B cell (primary cell): ENCODE measurements around the gene APOM. TPM values are rescaled to one million over a fixed set of nuclear protein-coding genes. Genes with fewer than 3 reads are reported as not detected.

Experiments
- ATAC-seq: fragments of 200-7000 bp; cut with Tn5 transposase; one replicate; pipeline ENCODE4 v1.10.0; 2021; ENCODE audit warnings: low read depth, mild to moderate bottlenecking, moderate number of reproducible peaks, moderate library complexity
- CTCF ChIA-PET: fragments of 350-600 bp; sonication (Branson Sonifier 250); formaldehyde crosslinking; loops from one replicate; lab custom pipeline; 2021; ENCODE audit warnings: antibody characterized with exemption, inconsistent platforms; lab: Charles Lee
- POLR2A ChIA-PET: fragments of 350-600 bp; sonication (Branson Sonifier 250); formaldehyde crosslinking; loops from one replicate; lab custom pipeline; 2021; ENCODE audit warnings: antibody characterized with exemption; lab: Charles Lee
- DNase-seq: peaks from one replicate; pipeline ENCODE4 v3.0.0; 2013
- H2AFZ ChIP-seq: 2 replicates; pipeline ENCODE4 v1.6.1; 2012; ENCODE audit warnings: mild to moderate bottlenecking, low read depth, low read length; ENCODE audit not compliant: insufficient read depth, poor library complexity, severe bottlenecking
- H3K27ac ChIP-seq, 2 donors: 1 replicate in 1 of 2; 2 replicates in 1 of 2; pipeline ENCODE4 v1.5.1; 2012 to 2013; ENCODE audit warnings: low read length in 2 of 2, mild to moderate bottlenecking in 2 of 2, moderate library complexity in 1 of 2
- H3K27me3 ChIP-seq, 4 experiments: fragments of 200-600 bp in 1 of 4; sonication (generic) in 1 of 4; replicated peaks in 1 of 4; 1 replicate in 2 of 4; 2 replicates in 2 of 4; pipeline versions ENCODE4 v1.6.1 to v1.7.0; 2013 to 2016; ENCODE audit warnings: low read length in 3 of 4, mild to moderate bottlenecking in 2 of 4, mixed read lengths in 1 of 4, moderate library complexity in 1 of 4; ENCODE audit not compliant: insufficient read depth in 4 of 4, control insufficient read depth in 3 of 4; ENCODE audit errors: control extremely low read depth in 1 of 4
- H3K36me3 ChIP-seq, 2 experiments: replicated peaks in 1 of 2; 1 replicate in 1 of 2; 2 replicates in 1 of 2; pipeline versions ENCODE4 v1.6.1 to v1.7.1; 2013; ENCODE audit warnings: low read length in 1 of 2; ENCODE audit not compliant: insufficient read depth in 2 of 2, control insufficient read depth in 1 of 2; ENCODE audit errors: control extremely low read depth in 1 of 2, extremely low read depth in 1 of 2
- H3K4me1 ChIP-seq, 2 donors: fragments of 200-600 bp in 1 of 2; sonication (generic) in 1 of 2; 1 replicate in 1 of 2; 2 replicates in 1 of 2; pipeline versions ENCODE4 v1.5.1 to v1.6.1; 2013 to 2017; ENCODE audit warnings: low read length in 2 of 2; ENCODE audit not compliant: control insufficient read depth in 2 of 2, insufficient read depth in 2 of 2
- H3K4me2 ChIP-seq: replicated peaks from 2 replicates; pipeline ENCODE3; 2012; ENCODE audit warnings: mild to moderate bottlenecking, low read depth, low read length; ENCODE audit not compliant: poor library complexity, severe bottlenecking
- H3K4me3 ChIP-seq, 5 experiments: fragments of 200-600 bp in 1 of 5; sonication (generic) in 1 of 5; 1 replicate in 3 of 5; 2 replicates in 2 of 5; pipeline versions ENCODE4 v1.5.1 to v1.7.0; 2011 to 2016; ENCODE audit warnings: low read length in 4 of 5, mild to moderate bottlenecking in 4 of 5, low read depth in 2 of 5, control low read depth in 1 of 5, moderate library complexity in 1 of 5; ENCODE audit not compliant: insufficient read depth in 1 of 5; ENCODE audit errors: control extremely low read depth in 1 of 5, extremely low read depth in 1 of 5
- H3K79me2 ChIP-seq: fragments of 200-600 bp; sonication (generic); one replicate; pipeline ENCODE4 v1.6.0; 2016; ENCODE audit warnings: low read length; ENCODE audit not compliant: control insufficient read depth, insufficient read depth
- H3K9ac ChIP-seq: fragments of 200-600 bp; sonication (generic); 2 replicates; pipeline ENCODE4 v1.6.1; 2017; ENCODE audit warnings: mild to moderate bottlenecking, low read length, moderate library complexity
- H3K9me3 ChIP-seq, 3 donors: one replicate each; pipeline versions ENCODE4 v1.6.1 to v1.7.1; 2013; ENCODE audit warnings: low read length in 2 of 3; ENCODE audit not compliant: control insufficient read depth in 2 of 3, insufficient read depth in 1 of 3; ENCODE audit errors: control extremely low read depth in 1 of 3
- H4K20me1 ChIP-seq: 2 replicates; pipeline ENCODE4 v1.6.0; 2012; ENCODE audit warnings: mild to moderate bottlenecking, low read length; ENCODE audit not compliant: insufficient read depth, control insufficient read depth, poor library complexity, severe bottlenecking
- H3K27ac Mint-ChIP-seq: one replicate; pipeline ENCODE4 v1.8.0; 2021; ENCODE audit warnings: mixed read lengths
- H3K27me3 Mint-ChIP-seq: one replicate; pipeline ENCODE4 v1.8.0; 2021; ENCODE audit warnings: mixed read lengths
- H3K4me1 Mint-ChIP-seq: one replicate; pipeline ENCODE4 v1.8.0; 2021; ENCODE audit warnings: mixed read lengths
- H3K4me3 Mint-ChIP-seq: one replicate; pipeline ENCODE4 v1.8.0; 2021; ENCODE audit warnings: mixed read lengths
- H3K9me3 Mint-ChIP-seq: one replicate; pipeline ENCODE4 v1.8.0; 2022; ENCODE audit warnings: mixed read lengths; ENCODE audit not compliant: insufficient read depth
- CTCF ChIP-seq: fragments of 200-600 bp; IDR thresholded peaks from one replicate; pipeline ENCODE4 v1.8.0; 2022; ENCODE audit warnings: antibody characterized with exemption, mild to moderate bottlenecking
- EZH2 ChIP-seq: IDR thresholded peaks from 2 replicates; pipeline ENCODE4 v1.6.1; 2012; ENCODE audit warnings: borderline replicate concordance, low read depth, mild to moderate bottlenecking, moderate library complexity, low read length; ENCODE audit not compliant: insufficient read depth, poor library complexity, severe bottlenecking
- WGBS: methylation state at CpG from one replicate; pipeline ENCODE4 v1.1.5; 2013; ENCODE audit warnings: missing lambda C conversion rate; ENCODE audit not compliant: insufficient coverage; 5-methylcytosine and 5-hydroxymethylcytosine counted together
- intact Hi-C: fragments of 100-400 bp; cut with micrococcal nuclease; formaldehyde crosslinking; loops from one replicate; pipeline ENCODE4 v1.10.0; 2022
- polyA plus RNA-seq: library from polyadenylated mRNA; depleted of rRNA; stranded (reverse); fragments of >200 nt; gene quantifications from 2 replicates; pipeline ENCODE4 v1.2.3, GENCODE V29; 2012
- total RNA-seq, 2 donors: library from RNA; stranded (reverse); fragments of 120-200 nt in 1 of 2; gene quantifications; 1 replicate in 1 of 2; 2 replicates in 1 of 2; pipeline versions ENCODE4 v1.2.3 to v1.2.4, GENCODE V29; 2013 to 2022

The APOM gene
- total and polyA plus RNA-seq, 2 donors (not counting 1 experiment from before 2014, with no cell fraction given) = 3.6 to 11.6 TPM

GRCh38 chr6:31658158-31658688 is 2.5 kb downstream of the APOM start:
- Mint-ChIP-seq H3K27ac (peak overlapping the region; percentile 65), H3K4me3 (peak overlapping the region; percentile 94), H3K27me3 (no peaks in the 10 kb centered on the region), H3K9me3 (no peaks in the 10 kb centered on the region), H3K4me1 (peaks cover 56% of the 10 kb centered on the region)
- ChIA-PET POLR2A (interaction anchor here (0.6 kb wide), 1 partner anchor 177 kb away, joined by 3 read pairs; no protein-coding TSS in a partner anchor), CTCF (interaction anchor here (1.1 kb wide), 1 partner anchor 60 kb away, joined by 4 read pairs; no protein-coding TSS in a partner anchor)
- H3K27ac ChIP-seq = peak overlapping the region in 1 of 2 donors; percentile 40
- ATAC-seq = no peak
- WGBS = 100% methylated on average over 1 of the region's 4 CpGs
- H3K4me2 ChIP-seq = peak overlapping the region; percentile 88
- TF ChIP-seq EZH2 = no peak
- no peak for TF ChIP-seq CTCF
- peaks cover 34 to 52% of the 10 kb centered on the region in 2 donors for H3K4me1 ChIP-seq
- intact Hi-C loops = loop anchor here (10.0 kb wide), 1 partner anchor 1443 kb away; the partner anchor contains the start of gene TRIM26
- no peak overlapping the region for H3K4me3 ChIP-seq
- H3K9me3 ChIP-seq = no peaks in the 10 kb centered on the region
- H3K79me2 ChIP-seq = peaks cover 95% of the 10 kb centered on the region
- H4K20me1 ChIP-seq = peaks cover 24% of the 10 kb centered on the region
- no peak overlapping the region for H2AFZ ChIP-seq
- no peak overlapping the region for H3K9ac ChIP-seq
- peaks cover 0 to 38% of the 10 kb centered on the region in 2 experiments for H3K36me3 ChIP-seq
- DNase-seq = no peak
- no peaks in the 10 kb centered on the region for H3K27me3 ChIP-seq

GRCh38 chr6:31658983-31659648 is 3.4 kb downstream of the APOM start:
- peak overlapping the region; percentile 87 for H3K9ac ChIP-seq

More at GRCh38 chr6:31658983-31659648, 3.4 kb downstream of the APOM start:
- Histone ChIP-seq H2AFZ (no peak overlapping the region), H3K4me2 (peak overlapping the region; percentile 88), H3K4me1 (peaks cover 38 to 55% of the 10 kb centered on the region in 2 donors), H3K4me3 (peak overlapping the region in 4 of 5 experiments; percentile 63 to 98 (median 90)), H3K79me2 (peaks cover 95% of the 10 kb centered on the region), H3K9me3 (no peaks in the 10 kb centered on the region), H3K27me3 (no peaks in the 10 kb centered on the region), H3K36me3 (peaks cover 0 to 45% of the 10 kb centered on the region in 2 experiments), H4K20me1 (peaks cover 24% of the 10 kb centered on the region), H3K27ac (peak overlapping the region; percentile 50 to 77)
- POLR2A ChIA-PET = interaction anchor here (0.6 to 1.0 kb wide), 2 partner anchors 82 to 1044 kb away, joined by 3 to 7 read pairs; no protein-coding TSS in a partner anchor
- no peaks in the 10 kb centered on the region for H3K27me3 Mint-ChIP-seq
- DNase-seq = no peak
- peaks cover 62% of the 10 kb centered on the region for H3K4me1 Mint-ChIP-seq
- no peaks in the 10 kb centered on the region for H3K9me3 Mint-ChIP-seq
- 94% methylated on average over 13 of the region's 13 CpGs for WGBS
- peak overlapping the region; percentile 94 for H3K4me3 Mint-ChIP-seq
- intact Hi-C loops = loop anchor here (10.0 kb wide), 1 partner anchor 1444 kb away; the partner anchor contains the start of gene TRIM26
- no peak for ATAC-seq
- TF ChIP-seq EZH2 = no peak
- CTCF ChIA-PET = no interaction called here
- H3K27ac Mint-ChIP-seq = peak overlapping the region; percentile 89
